Stimulated activated memory B cell treated with anti-CD40 and anti-IgM and Interleukin-4, amounts not matched to agents 10 μg/mL and 1 μg/mL and 100 μg/mL, for 72 hours (primary cell): ENCODE data around the gene OSBPL10.

Experiments
- ATAC-seq: fragments of 150-1000 bp; cut with Tn5 transposase; 2 replicates; pipeline ENCODE4 v1.10.0; 2021
- H3K27ac Mint-ChIP-seq: one replicate; pipeline ENCODE4 v1.8.0; 2022; ENCODE audit warnings: mild to moderate bottlenecking, mixed read lengths
- H3K27me3 Mint-ChIP-seq: one replicate; pipeline ENCODE4 v1.8.0; 2022; ENCODE audit warnings: mixed read lengths
- H3K36me3 Mint-ChIP-seq: one replicate; pipeline ENCODE4 v1.8.0; 2022; ENCODE audit warnings: mixed read lengths
- H3K4me1 Mint-ChIP-seq: one replicate; pipeline ENCODE4 v1.8.0; 2022; ENCODE audit warnings: mixed read lengths
- H3K4me3 Mint-ChIP-seq: one replicate; pipeline ENCODE4 v1.8.0; 2022; ENCODE audit warnings: mild to moderate bottlenecking, moderate library complexity, mixed read lengths
- H3K9me3 Mint-ChIP-seq: one replicate; pipeline ENCODE4 v1.8.0; 2022; ENCODE audit warnings: mixed read lengths

Gene OSBPL10

DNA sequence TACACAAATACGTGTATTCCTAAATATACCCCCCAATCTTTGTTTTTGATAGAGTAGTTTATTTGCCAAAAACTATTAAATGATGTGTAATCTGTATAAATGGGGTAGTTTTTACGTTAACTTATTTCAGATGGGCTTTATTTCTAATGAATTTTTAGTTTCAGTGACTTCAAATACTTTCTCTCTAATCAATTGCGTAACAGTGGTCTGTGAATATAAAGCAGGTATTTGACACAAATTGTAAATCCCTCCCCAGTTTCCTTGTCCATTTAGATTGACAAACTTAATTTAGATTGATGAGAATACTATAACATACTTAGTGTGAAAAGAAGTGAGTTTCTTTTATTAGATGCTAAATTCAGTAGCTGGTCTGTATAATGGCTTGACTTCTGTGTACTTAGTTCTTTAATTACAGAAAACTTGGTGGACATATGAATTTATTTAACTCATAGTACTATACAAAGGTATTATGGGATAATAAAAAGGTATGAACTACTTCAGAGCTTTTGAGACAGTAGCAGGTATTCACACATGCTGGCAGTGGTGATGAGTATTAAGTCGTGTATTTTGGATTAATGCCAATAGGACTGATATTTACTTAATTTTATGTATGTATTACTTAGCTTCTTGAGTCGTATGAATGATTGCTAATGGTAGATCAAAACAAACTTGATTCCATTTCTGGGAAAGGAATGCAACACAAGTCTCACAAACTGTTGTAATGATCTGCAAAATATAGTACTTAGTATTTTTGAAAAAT, 366.7 kb downstream of the OSBPL10 start:
- no peak for ATAC-seq
- Mint-ChIP-seq H3K4me3 (no peak overlapping the region), H3K9me3 (no peaks in the 10 kb centered on the region), H3K27me3 (no peaks in the 10 kb centered on the region), H3K27ac (no peak overlapping the region), H3K36me3 (peaks cover 19% of the 10 kb centered on the region), H3K4me1 (peaks cover 17% of the 10 kb centered on the region)

DNA sequence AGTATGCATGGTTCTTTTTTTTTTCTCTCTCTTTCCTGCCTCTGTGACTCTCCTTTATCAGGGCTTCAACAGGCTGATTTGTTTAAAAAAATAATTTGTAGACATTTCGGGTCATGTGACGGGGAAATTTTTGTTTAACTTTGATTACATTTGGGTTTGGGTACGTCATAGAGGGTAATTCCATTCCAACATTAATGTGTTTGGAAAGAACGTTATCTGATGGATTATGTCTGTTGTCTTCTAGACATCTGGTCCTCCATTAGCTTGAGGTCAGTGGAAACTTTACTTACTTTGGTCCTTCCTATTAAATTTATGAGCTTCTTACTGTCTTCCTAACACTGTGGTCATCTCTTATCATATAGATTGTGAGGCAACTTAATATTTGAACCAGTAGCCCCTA, 367.4 kb downstream of the OSBPL10 start:
- Mint-ChIP-seq H3K4me1 (peaks cover 19% of the 10 kb centered on the region), H3K27ac (no peak overlapping the region), H3K36me3 (peaks cover 14% of the 10 kb centered on the region), H3K4me3 (no peak overlapping the region), H3K9me3 (no peaks in the 10 kb centered on the region), H3K27me3 (no peaks in the 10 kb centered on the region)
- no peak for ATAC-seq

DNA sequence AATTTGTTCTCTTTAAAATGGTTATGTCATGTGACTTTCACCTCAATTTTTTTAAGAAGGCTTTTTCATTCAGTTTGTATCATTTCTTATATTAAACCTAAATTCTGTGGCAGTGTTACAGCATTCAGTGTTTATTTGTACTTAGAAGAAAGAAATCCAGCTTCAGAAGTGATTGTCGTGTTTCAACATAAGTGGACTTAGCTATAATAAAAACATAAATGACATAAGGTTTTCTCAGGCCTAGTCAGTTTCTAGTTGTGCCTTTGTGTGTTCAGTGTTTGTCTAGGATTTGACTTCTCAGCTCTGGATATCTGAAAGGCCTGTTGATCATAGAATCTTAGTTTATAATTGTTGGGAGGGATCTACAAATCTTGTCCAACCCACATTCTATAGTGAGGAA, 367.9 kb downstream of the OSBPL10 start:
- H3K36me3 Mint-ChIP-seq: peaks cover 19% of the 10 kb centered on the region
- H3K9me3 Mint-ChIP-seq: no peaks in the 10 kb centered on the region
- no peak for ATAC-seq
- H3K27me3 Mint-ChIP-seq: no peaks in the 10 kb centered on the region
- H3K4me1 Mint-ChIP-seq: peaks cover 24% of the 10 kb centered on the region
- H3K4me3 Mint-ChIP-seq: no peak overlapping the region
- H3K27ac Mint-ChIP-seq: no peak overlapping the region
